ENCODE measurements around the gene PGD. TPM values are rescaled to one million over a fixed set of nuclear protein-coding genes. Genes with fewer than 3 reads are reported as not detected.
"Not testable (repeated sequence)": the region's sequence is repeated elsewhere in the genome, so short reads cannot be mapped to it uniquely, and the experiment has no call there.

PGD gene
- total RNA-seq, 8 experiments from 2014 or later, result 128 to 504 (median 213) TPM

GRCh38 chr1:10446790-10447422 lies 48.0 kb downstream of the PGD start:
- Histone ChIP-seq H3K4me1 (replicated peaks in 1 of 2) (peaks cover 9 to 11% of the 10 kb centered on the region in 2 donors), H3K4me3 (no peak overlapping the region), H3K27ac (no peak overlapping the region)
- no peak for ATAC-seq (replicated peaks in 6 of 8)
- 73 to 100% (median 98%) methylated on average over 2 to 7 of the region's 7 CpGs; no CpG with 5 or more reads in 3 of the 10 experiments for WGBS, 10 experiments
- in situ Hi-C loops (cut with MboI; ENCODE audit: low pct_unique_long_range_greater_than_20kb in 2 of 9, low sequenced_read_pairs in 9 of 9, unreplicated experiment in 9 of 9), result no loop called here

GRCh38 chr1:10449751-10450150 lies 50.9 kb downstream of the PGD start, which contains the start of gene CORT:
Gene CORT (plus strand): TSS chr1:10450031. CDS start chr1:10450224, 193 bp downstream.
- 89 to 100% (median 94%) methylated on average over 3 to 10 of the region's 10 CpGs for WGBS, 10 experiments
- Histone ChIP-seq H3K4me1 (replicated peaks in 1 of 2) (peaks cover 9 to 11% of the 10 kb centered on the region in 2 donors), H3K27ac (no peak within 1 kb of the TSS), H3K4me3 (no peak within 1 kb of the TSS)
- in situ Hi-C loops (cut with MboI; ENCODE audit: low pct_unique_long_range_greater_than_20kb in 2 of 9, low sequenced_read_pairs in 9 of 9, unreplicated experiment in 9 of 9), result no loop called here
- ATAC-seq (replicated peaks in 6 of 8), result no peak

GRCh38 chr1:10450156-10450814 lies 51.4 kb downstream of the PGD start:
- H3K4me1 ChIP-seq (replicated peaks in 1 of 2), result peaks cover 9 to 11% of the 10 kb centered on the region in 2 donors
- in situ Hi-C loops (cut with MboI; ENCODE audit: low pct_unique_long_range_greater_than_20kb in 2 of 9, low sequenced_read_pairs in 9 of 9, unreplicated experiment in 9 of 9), result no loop called here
- no peak overlapping the region for H3K4me3 ChIP-seq
- peak in 2 of 8 experiments; percentile 20 to 33 for ATAC-seq (replicated peaks in 6 of 8)
- H3K27ac ChIP-seq, result no peak overlapping the region
- 20 to 100% (median 88%) methylated on average over 1 to 15 of the region's 21 CpGs; no CpG with 5 or more reads in 3 of the 10 experiments for WGBS, 10 experiments

GRCh38 chr1:10450836-10451235 lies 52.0 kb downstream of the PGD start:
- in situ Hi-C loops (cut with MboI; ENCODE audit: low pct_unique_long_range_greater_than_20kb in 2 of 9, low sequenced_read_pairs in 9 of 9, unreplicated experiment in 9 of 9), result no loop called here
- Histone ChIP-seq H3K4me3 (no peak overlapping the region), H3K4me1 (replicated peaks in 1 of 2) (peaks cover 9 to 11% of the 10 kb centered on the region in 2 donors), H3K27ac (no peak overlapping the region)
- WGBS, 10 experiments, result 3 to 79% (median 46%) methylated on average over 2 to 6 of the region's 6 CpGs
- peak in 2 of 8 experiments; percentile 6 to 8 for ATAC-seq (replicated peaks in 6 of 8)

GRCh38 chr1:10451287-10451686 lies 52.4 kb downstream of the PGD start:
- no peak overlapping the region for H3K4me3 ChIP-seq
- ATAC-seq (replicated peaks in 6 of 8), result peak in 6 of 8 experiments; percentile 19 to 86 (median 66)
- peaks cover 9 to 11% of the 10 kb centered on the region in 2 donors for H3K4me1 ChIP-seq (replicated peaks in 1 of 2)
- in situ Hi-C loops (cut with MboI; ENCODE audit: low pct_unique_long_range_greater_than_20kb in 2 of 9, low sequenced_read_pairs in 9 of 9, unreplicated experiment in 9 of 9), result no loop called here
- no peak overlapping the region for H3K27ac ChIP-seq
- 0 to 100% (median 12%) methylated on average over 1 to 10 of the region's 10 CpGs for WGBS, 10 experiments

GRCh38 chr1:10456048-10456447 lies 57.2 kb downstream of the PGD start:
- 79 to 100% (median 90%) methylated on average over 1 to 5 of the region's 5 CpGs for WGBS, 10 experiments

GRCh38 chr1:10456661-10457060 lies 57.8 kb downstream of the PGD start:
- in situ Hi-C loops (cut with MboI; ENCODE audit: low pct_unique_long_range_greater_than_20kb in 2 of 9, low sequenced_read_pairs in 9 of 9, unreplicated experiment in 9 of 9), result no loop called here
- WGBS, 10 experiments, result 33 to 95% (median 84%) methylated on average over 2 to 7 of the region's 7 CpGs
- H3K4me3 ChIP-seq, result no peak overlapping the region
- peak overlapping the region in 1 of 2 donors; percentile 21 for H3K27ac ChIP-seq
- peaks cover 0 to 5% of the 10 kb centered on the region in 2 donors for H3K4me1 ChIP-seq (replicated peaks in 1 of 2)
- ATAC-seq (replicated peaks in 6 of 8), result peak in 4 of 8 experiments; percentile 6 to 50 (median 21)

More at GRCh38 chr1:10456048-10456447, 57.2 kb downstream of the PGD start:
- H3K27ac ChIP-seq, result no peak overlapping the region
- H3K4me1 ChIP-seq (replicated peaks in 1 of 2), result peaks cover 6 to 12% of the 10 kb centered on the region in 2 donors
- H3K4me3 ChIP-seq, result no peak overlapping the region
- no peak for ATAC-seq (replicated peaks in 6 of 8)
- in situ Hi-C loops (cut with MboI; ENCODE audit: low pct_unique_long_range_greater_than_20kb in 2 of 9, low sequenced_read_pairs in 9 of 9, unreplicated experiment in 9 of 9), result no loop called here

- ATAC-seq (replicated peaks in 6 of 8); H3K4me3 ChIP-seq; in situ Hi-C loops (cut with MboI; ENCODE audit: low pct_unique_long_range_greater_than_20kb in 2 of 9, low sequenced_read_pairs in 9 of 9, unreplicated experiment in 9 of 9); H3K4me1 ChIP-seq (replicated peaks in 1 of 2): not testable (repeated sequence)
- 28 to 100% (median 82%) methylated on average over 1 to 7 of the region's 7 CpGs; no CpG with 5 or more reads in 3 of the 10 experiments for WGBS, 10 experiments
- peak overlapping the region in 1 of 2 donors; percentile 21 for H3K27ac ChIP-seq
These were observed 58.6 kb downstream of the PGD start for GRCh38 chr1:10457462-10457861.

- 0 to 96% (median 92%) methylated on average over 1 to 9 of the region's 9 CpGs; no CpG with 5 or more reads in 1 of the 10 experiments for WGBS, 10 experiments
- no peak overlapping the region for H3K4me3 ChIP-seq
- peaks cover 0 to 5% of the 10 kb centered on the region in 2 donors for H3K4me1 ChIP-seq (replicated peaks in 1 of 2)
- in situ Hi-C loops (cut with MboI; ENCODE audit: low pct_unique_long_range_greater_than_20kb in 2 of 9, low sequenced_read_pairs in 9 of 9, unreplicated experiment in 9 of 9), result no loop called here
- no peak overlapping the region for H3K27ac ChIP-seq
- ATAC-seq (replicated peaks in 6 of 8), result peak in 1 of 8 experiments; percentile 44
These were observed 59.0 kb downstream of the PGD start for GRCh38 chr1:10457875-10458274.

- ATAC-seq (replicated peaks in 6 of 8), result peak; percentile 40 to 92 (median 70)
- 0 to 67% (median 59%) methylated on average over 1 to 3 of the region's 3 CpGs; no CpG with 5 or more reads in 3 of the 10 experiments for WGBS, 10 experiments
- no peak overlapping the region for H3K4me3 ChIP-seq
- no peak overlapping the region for H3K27ac ChIP-seq
- peaks cover 0 to 5% of the 10 kb centered on the region in 2 donors for H3K4me1 ChIP-seq (replicated peaks in 1 of 2)
- in situ Hi-C loops (cut with MboI; ENCODE audit: low pct_unique_long_range_greater_than_20kb in 2 of 9, low sequenced_read_pairs in 9 of 9, unreplicated experiment in 9 of 9), result no loop called here
These were observed 60.3 kb downstream of the PGD start for GRCh38 chr1:10459184-10459583.

- 69 to 100% (median 100%) methylated on average over 1 to 2 of the region's 2 CpGs; no CpG with 5 or more reads in 1 of the 10 experiments for WGBS, 10 experiments
- Histone ChIP-seq H3K27ac (no peak overlapping the region), H3K4me1 (replicated peaks in 1 of 2) (peaks cover 5 to 7% of the 10 kb centered on the region in 2 donors), H3K4me3 (no peak overlapping the region)
- in situ Hi-C loops (cut with MboI; ENCODE audit: low pct_unique_long_range_greater_than_20kb in 2 of 9, low sequenced_read_pairs in 9 of 9, unreplicated experiment in 9 of 9), result no loop called here
- no peak for ATAC-seq (replicated peaks in 6 of 8)
These were observed 68.2 kb downstream of the PGD start for GRCh38 chr1:10467078-10467477.

- no peak overlapping the region for H3K27ac ChIP-seq
- WGBS, 10 experiments, result 81 to 100% (median 94%) methylated on average over 1 to 4 of the region's 4 CpGs; no CpG with 5 or more reads in 2 of the 10 experiments
- in situ Hi-C loops (cut with MboI; ENCODE audit: low pct_unique_long_range_greater_than_20kb in 2 of 9, low sequenced_read_pairs in 9 of 9, unreplicated experiment in 9 of 9), result no loop called here
- no peak overlapping the region for H3K4me3 ChIP-seq
- no peak for ATAC-seq (replicated peaks in 6 of 8)
- H3K4me1 ChIP-seq (replicated peaks in 1 of 2), result peaks cover 7% of the 10 kb centered on the region in 2 donors
These were observed 71.2 kb downstream of the PGD start for GRCh38 chr1:10470043-10470442.
